ENCODE results near the gene PDE4A.
"Not testable (repeated sequence)": the region's sequence is repeated elsewhere in the genome, so short reads cannot be mapped to it uniquely, and the experiment has no call there.

PDE4A gene

GRCh38 chr19:10420444-10421239, at the start of gene PDE4A:
PDE4A (plus strand) TSS chr19:10420538; CDS start chr19:10420765, 227 bp downstream.
- in situ Hi-C loops (cut with HindIII; ENCODE audit: low sequenced_read_pairs), result no loop called here

- in situ Hi-C loops (cut with HindIII; ENCODE audit: low sequenced_read_pairs), result no loop called here
These were observed 47.6 kb upstream of the PDE4A start for GRCh38 chr19:10372690-10373089.

- in situ Hi-C loops (cut with HindIII; ENCODE audit: low sequenced_read_pairs), result no loop called here
These were observed 45.4 kb upstream of the PDE4A start for GRCh38 chr19:10374931-10375330.

- in situ Hi-C loops (cut with HindIII; ENCODE audit: low sequenced_read_pairs), result not testable (repeated sequence)
These were observed 43.1 kb upstream of the PDE4A start for GRCh38 chr19:10377140-10377640.

GRCh38 chr19:10378124-10378523, 42.2 kb upstream of the PDE4A start:
- in situ Hi-C loops (cut with HindIII; ENCODE audit: low sequenced_read_pairs), result no loop called here

- in situ Hi-C loops (cut with HindIII; ENCODE audit: low sequenced_read_pairs), result no loop called here
These were observed 40.4 kb upstream of the PDE4A start for GRCh38 chr19:10379880-10380312.

GRCh38 chr19:10380313-10381102, 39.8 kb upstream of the PDE4A start, which contains the start of gene TYK2:
TYK2 (minus strand) TSS chr19:10380572; CDS start chr19:10378406, 2,166 bp downstream.
- in situ Hi-C loops (cut with HindIII; ENCODE audit: low sequenced_read_pairs), result no loop called here

GRCh38 chr19:10383223-10383499, 37.2 kb upstream of the PDE4A start:
- in situ Hi-C loops (cut with HindIII; ENCODE audit: low sequenced_read_pairs), result not testable (repeated sequence)

- in situ Hi-C loops (cut with HindIII; ENCODE audit: low sequenced_read_pairs), result no loop called here
These were observed 35.8 kb upstream of the PDE4A start for GRCh38 chr19:10384580-10384979.

- in situ Hi-C loops (cut with HindIII; ENCODE audit: low sequenced_read_pairs), result no loop called here
These were observed 31.4 kb upstream of the PDE4A start for GRCh38 chr19:10388957-10389356.

GRCh38 chr19:10389863-10390262, 30.5 kb upstream of the PDE4A start:
- in situ Hi-C loops (cut with HindIII; ENCODE audit: low sequenced_read_pairs), result no loop called here

GRCh38 chr19:10390652-10391286, 29.6 kb upstream of the PDE4A start:
- in situ Hi-C loops (cut with HindIII; ENCODE audit: low sequenced_read_pairs), result no loop called here

- in situ Hi-C loops (cut with HindIII; ENCODE audit: low sequenced_read_pairs), result no loop called here
These were observed 28.2 kb upstream of the PDE4A start for GRCh38 chr19:10392120-10392519.

GRCh38 chr19:10393137-10393536, 27.2 kb upstream of the PDE4A start:
- in situ Hi-C loops (cut with HindIII; ENCODE audit: low sequenced_read_pairs), result no loop called here

- in situ Hi-C loops (cut with HindIII; ENCODE audit: low sequenced_read_pairs), result no loop called here
These were observed 25.3 kb upstream of the PDE4A start for GRCh38 chr19:10395003-10395402.

GRCh38 chr19:10395436-10395835, 24.9 kb upstream of the PDE4A start:
- in situ Hi-C loops (cut with HindIII; ENCODE audit: low sequenced_read_pairs), result no loop called here

- in situ Hi-C loops (cut with HindIII; ENCODE audit: low sequenced_read_pairs), result no loop called here
These were observed 24.4 kb upstream of the PDE4A start for GRCh38 chr19:10395917-10396316.

- in situ Hi-C loops (cut with HindIII; ENCODE audit: low sequenced_read_pairs), result no loop called here
These were observed 21.5 kb upstream of the PDE4A start for GRCh38 chr19:10398819-10399218.

- in situ Hi-C loops (cut with HindIII; ENCODE audit: low sequenced_read_pairs), result not testable (repeated sequence)
These were observed 21.0 kb upstream of the PDE4A start for GRCh38 chr19:10399340-10399739.

GRCh38 chr19:10399878-10400277, 20.5 kb upstream of the PDE4A start:
- in situ Hi-C loops (cut with HindIII; ENCODE audit: low sequenced_read_pairs), result loop anchor here (5.0 kb wide), 2 partner anchors 113 to 157 kb away; partner anchors contain the start of genes ICAM4 and ICAM5

GRCh38 chr19:10402441-10403038, 17.8 kb upstream of the PDE4A start:
- in situ Hi-C loops (cut with HindIII; ENCODE audit: low sequenced_read_pairs), result loop anchor here (5.0 kb wide), 2 partner anchors 115 to 155 kb away; partner anchors contain the start of genes ICAM4 and ICAM5
